OCI-LY3 (cell line): ENCODE data around the gene CUL2.

Experiments
- H2AFZ ChIP-seq: fragments of 200-600, 300-600 bp; shearing (Covaris generic); 2 replicates; pipeline ENCODE4 v1.6.0; 2014; ENCODE audit warnings: antibody characterized with exemption, low read depth, low read length
- H3K27ac ChIP-seq: fragments of 200-600, 300-600 bp; sonication (generic); 2 replicates; pipeline ENCODE4 v1.5.1; 2014; ENCODE audit warnings: mild to moderate bottlenecking, low read length, moderate library complexity, mixed read lengths
- H3K27me3 ChIP-seq: fragments of 200-600, 300-600 bp; sonication (generic); 2 replicates; pipeline ENCODE4 v1.6.1; 2014; ENCODE audit warnings: low read depth, low read length, mixed read lengths
- H3K36me3 ChIP-seq: fragments of 200-600, 300-600 bp; sonication (generic); replicated peaks from 2 replicates; pipeline ENCODE3; 2014; ENCODE audit warnings: low read depth, low read length, mixed read lengths
- H3K4me1 ChIP-seq: fragments of 300-600, 200-600 bp; sonication (generic); 2 replicates; pipeline ENCODE4 v1.6.1; 2014; ENCODE audit warnings: low read length, mixed read lengths
- H3K4me2 ChIP-seq: fragments of 200-600, 300-600 bp; sonication (generic); 2 replicates; pipeline ENCODE4 v1.6.1; 2014; ENCODE audit warnings: low read length, mixed read lengths
- H3K4me3 ChIP-seq: fragments of 300-600, 200-600 bp; sonication (generic); 2 replicates; pipeline ENCODE4 v1.5.1; 2014; ENCODE audit warnings: antibody characterized with exemption, mild to moderate bottlenecking, low read length, moderate library complexity
- H3K79me2 ChIP-seq: fragments of 300-600, 200-600 bp; shearing (Covaris generic); 2 replicates; pipeline ENCODE4 v1.6.1; 2014; ENCODE audit warnings: mild to moderate bottlenecking, low read length, mixed read lengths
- H3K9ac ChIP-seq: fragments of 300-600, 200-600 bp; shearing (Covaris generic); 2 replicates; pipeline ENCODE4 v1.6.0; 2014; ENCODE audit warnings: mild to moderate bottlenecking, low read length, moderate library complexity
- H3K9me3 ChIP-seq: fragments of 200-600, 300-600 bp; shearing (Covaris generic); 2 replicates; pipeline ENCODE4 v1.6.1; 2014; ENCODE audit warnings: low read length, mixed read lengths; ENCODE audit not compliant: insufficient read depth
- H4K20me1 ChIP-seq: fragments of 200-600, 300-600 bp; sonication (generic); 2 replicates; pipeline ENCODE4 v1.6.1; 2016; ENCODE audit warnings: low read length, mixed read lengths; ENCODE audit not compliant: insufficient read depth
- EZH2phosphoT487 ChIP-seq: fragments of 200-600 bp; shearing (Covaris generic); IDR thresholded peaks from 2 replicates; pipeline ENCODE4 v1.6.1; 2018; ENCODE audit warnings: antibody characterized with exemption, mixed run types, low read depth
- TF ChIP-seq, protein P1 (sequence below): fragments of 200-600, 300-600 bp; sonication (generic); IDR thresholded peaks from 2 replicates; pipeline ENCODE4 v1.5.1; 2014; ENCODE audit warnings: antibody characterized with exemption, low read length, low read depth

The CUL2 gene

GRCh38 chr10:35058134-35058533 is 32.0 kb downstream of the CUL2 start:
- no peaks in the 10 kb centered on the region for H3K9me3 ChIP-seq
- H2AFZ ChIP-seq, result no peak overlapping the region
- no peak overlapping the region for H3K4me3 ChIP-seq
- H3K4me1 ChIP-seq, result no peaks in the 10 kb centered on the region
- H4K20me1 ChIP-seq, result no peaks in the 10 kb centered on the region
- peaks cover 3% of the 10 kb centered on the region for H3K36me3 ChIP-seq
- H3K4me2 ChIP-seq, result no peak overlapping the region
- no peaks in the 10 kb centered on the region for H3K27me3 ChIP-seq
- H3K9ac ChIP-seq, result no peak overlapping the region
- no peak for TF ChIP-seq EZH2phosphoT487
- TF ChIP-seq, protein P1, sequence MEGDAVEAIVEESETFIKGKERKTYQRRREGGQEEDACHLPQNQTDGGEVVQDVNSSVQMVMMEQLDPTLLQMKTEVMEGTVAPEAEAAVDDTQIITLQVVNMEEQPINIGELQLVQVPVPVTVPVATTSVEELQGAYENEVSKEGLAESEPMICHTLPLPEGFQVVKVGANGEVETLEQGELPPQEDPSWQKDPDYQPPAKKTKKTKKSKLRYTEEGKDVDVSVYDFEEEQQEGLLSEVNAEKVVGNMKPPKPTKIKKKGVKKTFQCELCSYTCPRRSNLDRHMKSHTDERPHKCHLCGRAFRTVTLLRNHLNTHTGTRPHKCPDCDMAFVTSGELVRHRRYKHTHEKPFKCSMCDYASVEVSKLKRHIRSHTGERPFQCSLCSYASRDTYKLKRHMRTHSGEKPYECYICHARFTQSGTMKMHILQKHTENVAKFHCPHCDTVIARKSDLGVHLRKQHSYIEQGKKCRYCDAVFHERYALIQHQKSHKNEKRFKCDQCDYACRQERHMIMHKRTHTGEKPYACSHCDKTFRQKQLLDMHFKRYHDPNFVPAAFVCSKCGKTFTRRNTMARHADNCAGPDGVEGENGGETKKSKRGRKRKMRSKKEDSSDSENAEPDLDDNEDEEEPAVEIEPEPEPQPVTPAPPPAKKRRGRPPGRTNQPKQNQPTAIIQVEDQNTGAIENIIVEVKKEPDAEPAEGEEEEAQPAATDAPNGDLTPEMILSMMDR, result no peak
- H3K79me2 ChIP-seq, result no peaks in the 10 kb centered on the region
- H3K27ac ChIP-seq, result no peak overlapping the region

DNA sequence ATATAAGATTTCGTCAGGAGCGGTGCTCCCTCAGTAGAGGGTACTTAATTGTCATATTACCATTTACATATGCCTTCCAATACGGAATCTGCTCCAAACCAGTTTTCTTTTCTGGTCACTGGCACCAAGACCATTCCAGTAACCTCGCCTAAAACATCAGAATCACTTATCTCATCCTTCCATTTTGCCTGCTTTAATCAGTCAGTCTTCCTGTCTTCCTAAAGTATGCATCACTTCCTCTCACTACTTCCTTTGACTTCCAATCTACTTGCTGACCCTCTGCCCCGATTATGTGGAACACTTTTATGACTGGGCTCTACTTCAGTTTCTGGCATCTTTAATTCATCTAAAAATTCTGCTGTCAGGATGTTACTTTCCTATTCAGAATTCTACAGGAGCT is 33.5 kb downstream of the CUL2 start:
- Histone ChIP-seq H3K27ac (no peak overlapping the region), H3K36me3 (peaks cover 3% of the 10 kb centered on the region), H3K27me3 (no peaks in the 10 kb centered on the region), H3K9me3 (no peaks in the 10 kb centered on the region), H3K79me2 (no peaks in the 10 kb centered on the region), H4K20me1 (no peaks in the 10 kb centered on the region), H3K9ac (no peak overlapping the region), H3K4me3 (no peak overlapping the region), H2AFZ (no peak overlapping the region), H3K4me2 (no peak overlapping the region), H3K4me1 (no peaks in the 10 kb centered on the region)
- no peak for TF ChIP-seq EZH2phosphoT487
- TF ChIP-seq, protein P1, result no peak

GRCh38 chr10:35056133-35056532 is 34.0 kb downstream of the CUL2 start:
- Histone ChIP-seq H3K36me3 (peaks cover 3% of the 10 kb centered on the region), H4K20me1 (no peaks in the 10 kb centered on the region), H3K9me3 (no peaks in the 10 kb centered on the region), H3K9ac (no peak overlapping the region), H3K79me2 (no peaks in the 10 kb centered on the region), H3K4me1 (no peaks in the 10 kb centered on the region), H3K4me2 (no peak overlapping the region), H3K4me3 (no peak overlapping the region), H3K27ac (no peak overlapping the region), H2AFZ (no peak overlapping the region), H3K27me3 (no peaks in the 10 kb centered on the region)
- TF ChIP-seq, protein P1, result no peak
- TF ChIP-seq EZH2phosphoT487, result no peak

DNA sequence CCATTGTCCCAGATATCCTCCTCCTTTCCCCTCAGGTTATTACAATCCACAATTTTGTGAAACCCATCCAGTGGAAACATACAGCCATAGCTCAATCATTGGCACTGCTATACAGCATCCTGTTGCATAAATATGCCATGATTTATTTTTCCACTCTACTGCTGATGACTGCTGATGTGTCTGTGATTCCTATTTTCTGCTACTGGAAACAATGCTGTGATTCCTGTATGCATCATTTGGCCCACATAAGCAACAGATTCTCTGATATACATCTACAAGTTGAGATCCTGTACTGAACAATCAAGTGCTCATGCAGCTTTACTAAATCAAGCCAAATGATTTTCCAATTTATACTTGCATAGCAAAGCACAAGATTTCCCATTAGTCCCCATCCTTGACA is 39.6 kb downstream of the CUL2 start:
- H3K4me3 ChIP-seq, result no peak overlapping the region
- H3K4me1 ChIP-seq, result no peaks in the 10 kb centered on the region
- H3K79me2 ChIP-seq, result no peaks in the 10 kb centered on the region
- peaks cover 3% of the 10 kb centered on the region for H3K36me3 ChIP-seq
- no peak overlapping the region for H2AFZ ChIP-seq
- H3K27me3 ChIP-seq, result no peaks in the 10 kb centered on the region
- H3K4me2 ChIP-seq, result no peak overlapping the region
- H4K20me1 ChIP-seq, result no peaks in the 10 kb centered on the region
- no peak for TF ChIP-seq EZH2phosphoT487
- TF ChIP-seq, protein P1, result no peak
- no peak overlapping the region for H3K9ac ChIP-seq
- no peak overlapping the region for H3K27ac ChIP-seq
- no peaks in the 10 kb centered on the region for H3K9me3 ChIP-seq
